Astrocyte of the hippocampus (primary cell): ENCODE data around the gene RASA1.
"Not testable (repeated sequence)": the region's sequence is repeated elsewhere in the genome, so short reads cannot be mapped to it uniquely, and the experiment has no call there.

Experiments
- DNase-seq: peaks from one replicate; pipeline ENCODE4 v3.0.0; 2011; ENCODE audit warnings: low read depth, low spot score

RASA1 gene

GRCh38 chr5:87282269-87282668 is 14.6 kb downstream of the RASA1 start:
- DNase-seq = no peak

GRCh38 chr5:87287266-87287665 is 19.6 kb downstream of the RASA1 start:
- DNase-seq = not testable (repeated sequence)

GRCh38 chr5:87298692-87299362 is 31.1 kb downstream of the RASA1 start:
- DNase-seq = no peak

GRCh38 chr5:87300176-87300575 is 32.5 kb downstream of the RASA1 start:
- no peak for DNase-seq

GRCh38 chr5:87300744-87301143 is 33.1 kb downstream of the RASA1 start:
- DNase-seq = peak; percentile 88

- DNase-seq = no peak
Measured at GRCh38 chr5:87302061-87302460, 34.4 kb downstream of the RASA1 start.

GRCh38 chr5:87303324-87303723 is 35.6 kb downstream of the RASA1 start:
- no peak for DNase-seq

- not testable (repeated sequence) for DNase-seq
Measured at GRCh38 chr5:87306090-87306489, 38.4 kb downstream of the RASA1 start.

- DNase-seq = peak; percentile 56
Measured at GRCh38 chr5:87307796-87308423, 40.2 kb downstream of the RASA1 start.

- no peak for DNase-seq
Measured at GRCh38 chr5:87311405-87312279, 44.0 kb downstream of the RASA1 start.

- DNase-seq = no peak
Measured at GRCh38 chr5:87313216-87313615, 45.5 kb downstream of the RASA1 start.

- DNase-seq = no peak
Measured at GRCh38 chr5:87319469-87319868, 51.8 kb downstream of the RASA1 start.

- no peak for DNase-seq
Measured at GRCh38 chr5:87321605-87322004, 53.9 kb downstream of the RASA1 start.

- DNase-seq = no peak
Measured at GRCh38 chr5:87322381-87322780, 54.7 kb downstream of the RASA1 start.

GRCh38 chr5:87327998-87328397 is 60.3 kb downstream of the RASA1 start:
- no peak for DNase-seq

- no peak for DNase-seq
Measured at GRCh38 chr5:87329114-87329513, 61.4 kb downstream of the RASA1 start.

GRCh38 chr5:87339986-87340385 is 72.3 kb downstream of the RASA1 start:
- DNase-seq = no peak

GRCh38 chr5:87340716-87341115 is 73.0 kb downstream of the RASA1 start:
- DNase-seq = no peak

GRCh38 chr5:87347272-87347671 is 79.6 kb downstream of the RASA1 start:
- peak; percentile 25 for DNase-seq

GRCh38 chr5:87347841-87348240 is 80.2 kb downstream of the RASA1 start:
- DNase-seq = peak; percentile 43

GRCh38 chr5:87354496-87354895 is 86.8 kb downstream of the RASA1 start:
- no peak for DNase-seq

- DNase-seq = no peak
Measured at GRCh38 chr5:87359106-87359505, 91.4 kb downstream of the RASA1 start.

GRCh38 chr5:87360132-87360531 is 92.4 kb downstream of the RASA1 start:
- DNase-seq = no peak
